ENCODE data around the gene NEBL.

Gene NEBL

GRCh38 chr10:20903635-20904390 is 6.7 kb upstream of the NEBL start:
- no peak for DNase-seq (ENCODE audit: low read depth)

DNA sequence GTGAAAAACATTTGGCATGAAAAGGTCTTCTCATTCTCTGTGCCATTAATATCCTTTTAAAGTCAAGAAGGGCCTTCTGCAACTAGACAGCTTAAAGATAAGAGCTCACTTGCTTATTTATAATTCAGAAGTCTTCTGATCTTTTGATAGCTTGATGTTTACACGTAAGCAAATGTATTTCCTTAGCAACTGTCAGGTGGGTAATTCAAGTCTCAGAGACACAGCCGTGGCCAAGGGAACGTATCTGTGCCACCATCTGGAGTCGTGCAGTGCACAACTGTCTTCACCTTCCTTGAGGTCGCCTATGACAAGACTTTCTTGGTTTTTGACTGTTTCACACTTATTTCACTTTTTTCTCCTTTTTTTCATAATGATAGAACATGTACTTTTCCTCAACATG is 4.0 kb upstream of the NEBL start:
- no peak for DNase-seq (ENCODE audit: low read depth)

DNA sequence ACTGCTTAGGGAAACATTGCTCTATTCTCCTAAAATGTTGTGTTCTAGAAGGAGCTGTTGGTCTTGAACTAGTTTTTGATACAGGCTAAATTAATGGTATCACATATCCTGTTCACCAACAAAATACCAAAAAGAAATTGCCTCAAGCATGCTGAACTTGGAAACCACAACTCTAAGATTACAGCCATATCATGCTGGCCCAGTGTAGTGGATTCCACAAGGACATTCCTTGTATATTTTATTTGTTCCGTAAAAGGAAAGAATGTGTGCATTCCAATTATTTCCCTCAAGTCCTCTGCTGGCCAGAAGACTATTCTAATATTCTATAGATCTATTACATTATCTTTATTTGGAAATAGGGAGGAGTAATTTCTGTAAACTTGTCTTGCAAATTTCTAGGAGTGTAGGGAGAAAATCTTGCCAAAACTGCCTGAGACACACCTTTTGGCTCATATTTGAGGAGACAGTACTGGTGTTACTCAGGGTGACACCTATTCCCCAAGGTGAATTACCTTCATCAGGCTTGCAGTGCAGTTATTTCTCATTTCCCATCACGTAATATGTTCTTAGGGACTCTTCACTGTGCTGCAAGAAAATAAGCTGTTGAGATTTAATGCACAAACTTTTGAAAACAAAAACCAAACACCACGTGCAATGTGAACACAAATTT is 1.9 kb upstream of the NEBL start:
- DNase-seq (ENCODE audit: low read depth) = no peak

DNA sequence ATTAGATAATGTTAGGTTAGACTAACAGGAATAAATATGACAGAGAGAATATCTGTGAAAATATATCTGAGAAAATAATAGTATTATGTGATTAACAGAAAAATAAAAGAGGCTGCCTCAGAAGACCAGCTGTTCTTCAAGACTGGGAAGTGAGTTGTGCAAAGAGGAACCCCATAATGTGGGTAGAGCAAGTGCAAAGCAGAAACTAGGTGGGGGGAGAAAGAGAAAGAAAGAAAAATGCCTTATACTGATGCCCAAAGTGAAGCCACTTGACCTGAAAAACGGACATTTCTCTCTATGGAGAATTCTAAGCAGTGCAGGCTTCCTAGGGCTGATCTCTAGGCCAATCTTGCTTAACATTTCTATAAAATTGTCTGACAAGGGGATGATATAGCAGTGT is 3.8 kb downstream of the NEBL start:
- no peak for DNase-seq (ENCODE audit: low read depth)

DNA sequence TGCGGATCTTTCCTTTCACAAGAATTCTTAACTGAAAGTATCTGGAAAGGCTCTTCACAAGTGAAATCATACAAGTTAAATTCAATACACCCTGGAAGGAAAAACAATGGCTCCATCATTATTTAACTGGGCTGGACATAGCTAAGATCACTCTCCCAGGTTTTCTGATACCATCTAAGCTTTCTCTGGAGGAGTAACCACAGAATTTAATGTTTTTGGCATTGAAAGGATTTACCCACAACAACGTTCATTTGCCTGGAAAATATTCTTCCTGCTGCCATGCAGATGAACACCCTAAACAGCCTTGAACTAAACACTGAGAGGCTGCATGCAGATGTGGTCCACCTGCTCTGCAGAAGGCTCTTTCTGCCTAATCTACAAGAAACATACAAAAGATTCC is 4.3 kb downstream of the NEBL start:
- DNase-seq (ENCODE audit: low read depth) = no peak

GRCh38 chr10:20892011-20892585 is 5.0 kb downstream of the NEBL start:
- DNase-seq (ENCODE audit: low read depth) = no peak

DNA sequence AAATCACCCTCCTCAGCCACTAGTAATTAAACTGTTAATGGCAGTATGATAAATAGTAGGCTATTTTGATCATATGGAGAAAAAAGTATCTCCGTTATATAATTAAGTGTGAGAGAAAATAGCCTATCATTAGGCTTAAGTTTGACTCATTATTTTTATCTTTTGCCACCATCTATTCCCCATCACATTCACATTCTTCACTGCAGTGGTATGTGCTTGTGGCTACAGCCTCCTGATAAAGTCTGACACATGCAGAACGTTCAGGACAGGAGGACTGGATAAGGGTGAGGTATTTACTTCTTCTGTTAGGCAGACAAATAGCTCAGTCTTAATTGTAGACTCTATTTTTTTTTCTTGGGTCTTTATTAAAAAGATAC is 5.8 kb downstream of the NEBL start:
- no peak for DNase-seq (ENCODE audit: low read depth)

- no peak for DNase-seq (ENCODE audit: low read depth)
Observed at GRCh38 chr10:20890491-20891337, 6.4 kb downstream of the NEBL start.

GRCh38 chr10:20890009-20890408 is 7.1 kb downstream of the NEBL start:
- no peak for DNase-seq (ENCODE audit: low read depth)

DNA sequence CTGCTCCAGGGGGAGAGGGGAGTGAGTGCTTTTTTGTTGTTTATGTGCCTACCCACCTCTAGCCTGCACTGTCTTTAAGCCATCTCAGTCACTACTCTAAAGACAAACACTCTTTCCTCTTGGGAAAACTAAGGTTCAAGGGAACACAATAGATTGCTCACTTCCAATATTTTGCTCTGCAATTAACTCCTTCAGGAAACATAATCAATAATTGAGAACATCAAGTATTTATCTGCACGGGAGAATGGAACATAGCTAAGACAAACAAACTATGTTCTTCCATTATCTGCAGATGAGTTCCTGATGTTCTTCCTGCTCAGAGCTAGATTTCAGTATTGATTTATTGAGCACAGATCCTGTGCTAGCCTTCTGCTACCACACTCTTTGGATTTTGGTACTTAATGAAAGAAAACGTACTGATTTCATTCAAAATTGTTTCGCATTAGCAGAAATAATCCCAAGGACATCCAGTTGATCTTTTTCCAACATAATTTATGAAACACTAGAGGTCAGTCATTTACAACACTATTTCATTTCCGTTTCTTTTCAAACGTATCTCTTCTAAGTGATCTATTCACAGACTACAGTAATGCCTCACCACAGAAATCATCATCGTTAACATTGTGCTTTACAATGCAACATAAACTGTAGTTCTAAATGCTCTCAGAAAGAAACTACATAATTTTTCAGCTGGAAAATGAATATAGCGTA is 8.3 kb downstream of the NEBL start:
- DNase-seq (ENCODE audit: low read depth) = no peak

DNA sequence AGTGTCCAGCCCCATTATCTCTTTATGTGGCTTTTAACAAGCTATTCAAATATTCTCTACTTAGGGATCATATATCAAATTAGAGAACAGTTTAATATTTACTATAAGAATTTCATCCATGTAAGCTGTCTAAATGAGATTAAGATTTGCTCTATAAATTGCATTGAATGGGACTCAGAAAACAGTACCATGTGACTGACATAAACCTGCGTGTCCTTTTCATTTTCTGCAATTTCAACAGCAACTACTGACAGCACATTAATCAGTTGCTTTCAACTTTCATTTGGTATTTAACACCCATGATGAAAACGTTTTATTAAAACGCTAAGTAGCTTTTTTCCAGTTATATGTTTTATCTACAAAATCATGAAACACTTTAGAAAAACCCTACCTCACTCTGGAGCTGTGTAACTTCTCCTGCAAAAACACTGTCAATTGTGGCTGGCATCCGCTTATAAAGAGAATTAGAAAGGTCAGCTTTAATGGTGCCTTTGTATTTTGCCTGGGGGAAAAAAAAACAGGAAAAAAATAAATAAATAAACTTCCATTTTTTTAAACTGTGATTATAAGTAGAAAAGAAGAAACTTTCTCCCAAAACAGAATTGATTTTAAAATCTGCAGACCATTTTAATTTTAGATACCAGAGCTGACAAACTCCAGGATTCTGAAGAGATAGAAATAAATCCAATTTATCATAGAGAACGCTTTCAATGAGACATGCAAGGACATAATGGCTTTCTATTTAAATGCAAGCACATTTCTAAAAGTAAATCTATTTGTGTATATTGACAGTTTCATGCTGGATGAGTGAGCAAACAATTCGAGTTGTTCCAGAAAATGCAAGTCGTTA is 9.2 kb downstream of the NEBL start:
- DNase-seq (ENCODE audit: low read depth) = no peak

DNA sequence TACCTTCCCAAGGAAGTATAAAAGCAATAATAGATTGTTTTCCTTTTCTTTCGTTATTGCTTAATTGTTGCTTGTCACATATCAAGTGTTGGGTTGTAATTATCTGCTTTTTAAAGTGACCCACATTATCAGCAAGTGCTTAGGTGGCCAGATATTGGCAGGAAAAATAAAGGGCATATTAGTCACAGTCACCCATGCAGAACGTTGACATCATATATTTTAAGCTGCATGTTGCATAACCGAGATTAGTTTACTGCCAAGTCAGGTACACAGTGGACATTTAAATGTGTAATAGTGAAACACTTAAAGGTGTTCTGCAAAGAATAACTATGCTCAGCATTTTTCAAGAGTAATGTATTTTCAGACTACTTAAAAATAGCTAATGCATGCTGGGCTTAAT is 11.4 kb downstream of the NEBL start:
- DNase-seq (ENCODE audit: low read depth) = no peak

DNA sequence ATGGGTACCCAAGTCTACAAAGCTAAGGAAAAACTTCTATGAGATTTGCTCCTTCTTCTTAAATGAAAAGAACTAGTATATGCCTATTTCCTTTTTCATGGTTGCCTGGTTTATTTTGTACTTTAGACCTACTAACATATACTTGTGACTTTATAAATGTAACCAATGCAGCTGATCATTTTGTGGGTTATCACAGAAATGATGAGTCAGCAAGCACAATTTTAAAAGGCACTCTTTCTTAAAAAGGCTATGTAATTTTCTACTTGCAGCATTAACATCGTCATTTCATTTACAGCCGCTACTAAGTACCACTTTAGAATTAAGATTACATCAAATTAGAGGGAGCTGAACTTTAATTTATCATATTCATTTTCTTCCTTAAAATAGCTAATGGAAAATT is 13.6 kb downstream of the NEBL start:
- no peak for DNase-seq (ENCODE audit: low read depth)

- no peak for DNase-seq (ENCODE audit: low read depth)
Observed at GRCh38 chr10:20882091-20882490, 15.0 kb downstream of the NEBL start.

- DNase-seq (ENCODE audit: low read depth) = no peak
Observed at GRCh38 chr10:20879136-20879535, 18.0 kb downstream of the NEBL start.

DNA sequence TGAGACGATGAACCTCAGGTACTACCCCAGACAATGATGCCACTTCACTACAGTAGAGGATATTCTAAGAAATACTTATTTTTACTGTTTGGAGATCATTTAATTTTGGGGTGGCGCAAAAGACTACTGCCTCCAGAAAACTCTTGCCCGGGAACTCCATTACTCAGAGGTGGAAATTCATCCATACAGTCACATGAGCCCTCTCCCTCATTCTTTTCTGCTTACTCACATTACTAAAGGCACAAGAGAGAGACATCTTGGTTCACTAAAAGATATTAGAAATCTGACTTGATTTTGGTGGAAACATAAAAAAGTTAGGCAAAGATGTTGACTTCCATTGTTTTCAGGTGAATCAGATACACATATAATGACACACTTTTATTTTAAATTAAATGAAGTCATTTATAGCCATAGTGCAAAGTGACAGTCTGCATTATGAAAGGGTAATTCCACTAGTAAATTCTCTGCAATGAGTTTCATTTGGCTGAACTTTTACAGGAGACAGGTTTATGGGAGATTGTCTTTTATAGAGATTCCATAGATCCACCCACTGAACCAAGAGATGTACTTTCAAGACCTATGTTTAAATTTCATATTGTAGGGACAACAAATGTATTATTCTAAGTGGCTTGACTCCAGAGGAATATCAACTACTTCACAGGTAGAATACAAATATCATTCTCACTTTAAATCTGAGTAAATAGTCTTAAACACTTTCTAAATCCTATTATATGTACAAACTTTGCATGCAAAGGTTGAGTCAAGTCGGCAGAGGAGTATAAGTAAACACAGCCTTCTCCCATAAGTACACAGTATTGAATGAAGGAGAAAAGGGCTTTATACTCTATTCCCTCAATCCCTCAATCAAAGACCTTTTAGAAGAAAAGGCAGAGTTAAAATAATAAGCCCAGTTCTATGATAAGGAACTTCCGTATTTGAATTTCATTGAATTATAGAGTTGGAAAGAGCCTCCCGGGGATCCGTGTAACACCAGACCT is 18.8 kb downstream of the NEBL start:
- DNase-seq (ENCODE audit: low read depth) = no peak

GRCh38 chr10:20877554-20877953 is 19.6 kb downstream of the NEBL start:
- DNase-seq (ENCODE audit: low read depth) = no peak

DNA sequence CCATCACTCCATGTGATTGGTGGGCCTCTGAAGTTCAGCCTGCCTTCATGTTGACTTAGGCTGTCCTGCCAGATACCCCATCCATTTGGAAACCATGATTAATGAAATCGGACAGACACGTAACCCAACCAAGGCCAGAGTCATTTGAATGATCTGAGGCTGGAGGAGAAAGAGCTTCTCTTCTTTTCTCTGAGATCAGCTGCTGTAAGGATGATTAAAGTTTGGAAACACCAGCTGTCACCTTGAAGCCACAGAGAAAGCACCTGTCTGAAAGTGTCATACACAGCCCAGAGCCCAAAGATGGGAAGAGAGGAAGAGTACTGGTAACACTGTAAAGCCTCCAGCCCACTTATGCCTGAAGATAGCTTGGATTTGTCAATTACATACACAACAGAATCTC is 22.9 kb downstream of the NEBL start:
- DNase-seq (ENCODE audit: low read depth) = no peak

GRCh38 chr10:20871970-20872369 is 25.1 kb downstream of the NEBL start:
- DNase-seq (ENCODE audit: low read depth) = no peak

- no peak for DNase-seq (ENCODE audit: low read depth)
Observed at GRCh38 chr10:20870834-20871233, 26.3 kb downstream of the NEBL start.
